T-helper 2 cell treated with Interferon-gamma antibody and Interleukin-4, amounts not matched to agents 100 ng/mL and 5 ng/mL, for 36 hours (primary cell): ENCODE data around the gene CCDC71L. TPM values are rescaled to one million over a fixed set of nuclear protein-coding genes. Genes with fewer than 3 reads are reported as not detected.
"Not testable (repeated sequence)": the region's sequence is repeated elsewhere in the genome, so short reads cannot be mapped to it uniquely, and the experiment has no call there.

ENCODE experiments used
- intact Hi-C: fragments of 100-400 bp; cut with micrococcal nuclease; formaldehyde crosslinking; loops from one replicate; pipeline ENCODE4 v1.15.1; 2023
- total RNA-seq: library from RNA; stranded (reverse); gene quantifications from 2 replicates; pipeline ENCODE4 v1.2.3, GENCODE V29; 2022

CCDC71L gene
- total RNA-seq, result 19.2 and 19.5 TPM in 2 replicates

DNA sequence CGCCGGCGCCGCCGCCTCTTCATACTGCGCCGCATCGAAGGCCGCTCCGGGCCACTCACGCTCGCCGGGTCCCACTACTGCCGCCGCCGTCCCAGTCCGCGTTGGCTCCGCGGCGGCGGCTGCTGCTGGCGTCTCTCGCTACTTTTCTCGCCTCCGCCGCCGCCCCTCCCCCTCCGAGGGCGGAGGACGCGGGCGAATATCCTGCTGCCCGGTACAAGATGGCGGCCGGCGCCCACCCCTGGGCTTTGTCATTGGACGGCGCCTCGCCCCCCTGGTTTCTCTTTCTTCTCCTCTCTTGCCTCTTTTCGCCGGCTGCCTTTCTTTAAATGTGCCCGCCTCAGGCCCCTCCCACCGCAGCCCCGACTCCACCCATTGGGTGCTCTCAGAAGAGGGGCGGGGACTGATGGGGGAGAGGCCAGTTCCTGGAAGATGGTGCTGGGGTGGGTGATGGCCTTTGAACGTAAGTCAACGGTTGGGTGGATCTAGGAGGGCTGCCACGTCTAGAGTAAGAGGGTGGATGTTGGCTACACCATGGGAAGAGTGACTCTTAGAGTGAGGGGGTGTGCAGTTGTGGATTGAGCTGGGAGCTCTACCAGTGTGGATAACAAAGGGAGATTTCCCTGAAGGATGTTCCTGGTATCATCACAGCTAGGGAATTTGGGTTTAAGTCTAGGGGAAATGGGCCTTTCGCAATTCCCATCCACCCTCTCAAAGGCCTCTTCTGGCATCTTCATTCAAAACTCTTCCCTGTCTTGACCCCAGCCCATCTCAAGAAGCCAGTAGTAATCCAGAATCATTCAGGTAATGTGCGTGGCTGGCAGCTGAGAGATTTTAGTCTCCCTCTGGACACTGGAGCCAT, at the start of gene CCDC71L:
Gene CCDC71L, minus strand, starts transcription at position 297 of the 859 bp plus-strand sequence. Its CDS starts 262 bp downstream, at position 35.
- intact Hi-C loops, result loop anchor here (1.0 to 5.0 kb wide), 13 partner anchors 18 to 1082 kb away; partner anchors contain the start of gene PIK3CG

DNA sequence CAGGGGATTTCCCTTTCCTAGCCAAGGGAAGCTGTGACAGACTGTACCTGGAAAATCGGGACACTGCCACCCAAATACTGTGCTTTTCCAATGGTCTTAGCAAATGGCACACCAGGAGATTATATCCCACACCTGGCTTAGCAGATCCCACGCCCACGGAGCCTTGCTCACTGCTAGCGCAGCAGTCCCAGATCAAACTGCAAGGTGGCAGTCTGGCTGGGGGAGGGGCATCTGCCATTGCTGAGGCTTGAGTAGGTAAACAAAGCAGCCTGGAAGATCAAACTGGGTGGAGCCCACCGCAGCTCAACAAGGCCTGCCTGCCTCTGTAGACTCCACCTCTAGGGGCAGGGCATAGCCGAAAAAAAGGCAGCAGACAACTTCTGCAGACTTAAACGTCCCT, 48.6 kb upstream of the CCDC71L start:
- intact Hi-C loops, result not testable (repeated sequence)

DNA sequence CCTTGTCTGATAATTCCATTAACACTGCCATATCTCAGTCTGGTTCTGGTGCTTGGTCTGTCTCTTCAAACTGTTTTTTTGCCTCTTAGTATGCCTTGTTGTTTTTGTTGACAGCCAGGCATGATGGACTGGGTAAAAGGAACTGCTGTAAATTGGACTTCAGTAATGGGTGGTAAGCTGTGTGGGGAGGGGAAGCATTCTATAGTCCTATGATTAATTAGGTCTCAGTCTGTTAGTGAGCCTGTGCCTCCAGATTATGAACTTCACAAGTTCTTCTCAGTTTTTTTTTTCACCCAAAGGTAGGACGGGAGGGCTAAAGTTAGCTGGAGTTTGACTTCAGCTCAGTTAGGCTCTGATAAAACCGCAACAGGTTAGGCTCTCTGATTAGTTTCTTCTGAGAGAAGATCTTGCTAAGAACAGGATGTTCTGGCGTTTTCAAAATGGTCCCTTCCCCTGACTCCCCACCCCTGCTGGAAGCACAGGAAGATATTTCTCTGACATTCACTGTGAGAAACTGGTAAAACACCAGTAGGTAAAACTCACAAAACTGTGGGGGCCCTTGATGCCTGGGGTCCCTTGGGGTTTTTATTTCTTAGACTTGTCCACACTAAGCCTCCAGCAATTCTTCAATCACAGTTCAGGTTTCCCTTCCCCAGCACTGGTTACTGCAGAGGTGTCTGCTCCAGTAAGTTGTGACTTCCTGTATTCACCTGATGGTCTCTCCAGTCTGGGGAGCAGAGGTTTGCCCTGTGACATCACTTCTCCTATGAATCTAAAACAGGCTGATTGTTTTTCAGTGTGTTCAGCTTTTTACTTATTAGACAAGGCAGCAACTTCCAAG, 43.3 kb upstream of the CCDC71L start:
- intact Hi-C loops, result no loop called here

GRCh38 chr7:106693677-106694353, 32.9 kb upstream of the CCDC71L start:
- intact Hi-C loops, result no loop called here

DNA sequence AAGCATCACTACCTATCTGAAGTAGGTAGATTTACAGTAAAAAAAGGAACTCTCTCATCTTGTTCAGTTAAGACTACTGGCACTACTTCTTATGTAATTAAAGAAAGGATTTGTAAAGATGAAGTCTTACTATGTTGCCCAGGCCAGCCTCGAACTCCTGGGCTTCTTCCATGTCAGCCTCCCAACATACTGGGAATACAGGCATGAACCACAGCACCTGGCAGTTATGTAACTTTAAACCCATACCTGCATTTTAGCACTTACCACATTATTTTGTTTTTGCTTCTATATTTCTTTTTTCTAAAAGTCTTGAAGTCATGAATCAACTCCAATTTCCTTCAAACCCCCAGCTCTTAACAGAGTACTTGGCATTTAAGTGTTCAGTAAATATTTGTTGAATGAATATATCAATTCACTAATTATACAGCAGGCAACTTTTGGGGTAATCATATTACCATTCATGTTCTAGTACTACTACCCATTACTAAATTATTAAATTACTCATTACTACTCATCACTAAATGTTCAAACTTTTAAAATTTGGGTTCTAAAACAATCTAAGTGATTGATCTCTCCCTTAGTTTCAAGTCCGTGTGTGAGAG, 31.6 kb upstream of the CCDC71L start:
- intact Hi-C loops, result no loop called here

DNA sequence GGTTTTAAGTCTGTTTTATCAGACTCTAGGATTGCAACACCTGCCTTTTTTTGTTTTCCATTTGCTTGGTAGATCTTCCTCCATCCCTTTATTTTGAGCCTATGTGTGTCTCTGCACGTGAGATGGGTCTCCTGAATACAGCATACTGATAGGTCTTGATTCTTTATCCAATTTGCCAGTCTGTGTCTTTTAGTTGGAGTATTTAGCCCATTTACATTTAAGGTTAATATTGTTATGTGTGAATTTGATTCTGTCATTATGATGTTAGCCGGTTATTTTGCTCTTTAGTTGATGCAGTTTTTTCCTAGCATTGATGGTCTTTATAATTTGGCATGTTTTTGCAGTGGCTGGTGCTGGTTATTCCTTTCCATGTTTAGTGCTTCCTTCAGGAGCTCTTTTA, 27.2 kb upstream of the CCDC71L start:
- intact Hi-C loops, result not testable (repeated sequence)

- intact Hi-C loops, result no loop called here
Observed at GRCh38 chr7:106683941-106684340, 23.0 kb upstream of the CCDC71L start.

- intact Hi-C loops, result no loop called here
Observed at GRCh38 chr7:106681815-106682495, 21.0 kb upstream of the CCDC71L start.

DNA sequence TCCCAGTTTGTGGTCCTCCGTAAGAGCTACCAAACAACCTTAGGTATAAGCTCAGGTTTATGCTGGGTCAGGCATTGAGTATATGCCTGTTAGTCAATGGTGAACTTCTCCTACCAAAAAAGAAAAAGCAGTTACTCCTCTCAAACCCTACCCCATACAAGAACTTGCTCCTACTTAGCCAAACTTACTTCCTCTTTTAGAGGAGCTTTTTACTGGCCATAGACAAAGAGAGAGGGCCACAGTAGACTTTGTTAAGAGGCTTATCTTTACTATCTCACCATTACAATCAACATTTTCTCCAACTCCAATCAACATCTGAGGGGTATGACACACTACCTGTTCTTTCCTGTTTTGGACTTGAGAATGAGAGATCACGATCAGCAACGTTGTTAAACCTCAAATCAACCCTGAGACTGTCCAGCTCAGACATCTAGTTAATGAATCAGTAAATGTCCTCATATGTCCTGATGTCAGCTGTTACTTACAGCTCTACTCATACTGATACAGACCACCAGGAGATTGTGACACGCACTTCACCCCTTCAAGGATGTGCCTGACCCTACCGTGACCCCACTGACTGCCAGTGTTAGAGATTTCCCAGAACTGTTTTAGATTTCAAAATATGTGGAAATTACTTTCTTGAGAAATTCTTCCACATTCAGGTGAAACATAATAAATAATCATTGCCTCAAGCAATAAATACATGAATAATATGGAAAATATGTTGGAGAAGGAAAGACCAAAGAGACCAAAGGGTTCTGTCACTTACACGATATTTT, 18.4 kb upstream of the CCDC71L start:
- intact Hi-C loops, result loop anchor here (2.0 to 5.0 kb wide), 2 partner anchors 19 to 38 kb away; partner anchors contain the start of gene CCDC71L

GRCh38 chr7:106678795-106679152, 17.8 kb upstream of the CCDC71L start:
- intact Hi-C loops, result loop anchor here (2.0 to 5.0 kb wide), 2 partner anchors 18 to 39 kb away; partner anchors contain the start of gene CCDC71L

DNA sequence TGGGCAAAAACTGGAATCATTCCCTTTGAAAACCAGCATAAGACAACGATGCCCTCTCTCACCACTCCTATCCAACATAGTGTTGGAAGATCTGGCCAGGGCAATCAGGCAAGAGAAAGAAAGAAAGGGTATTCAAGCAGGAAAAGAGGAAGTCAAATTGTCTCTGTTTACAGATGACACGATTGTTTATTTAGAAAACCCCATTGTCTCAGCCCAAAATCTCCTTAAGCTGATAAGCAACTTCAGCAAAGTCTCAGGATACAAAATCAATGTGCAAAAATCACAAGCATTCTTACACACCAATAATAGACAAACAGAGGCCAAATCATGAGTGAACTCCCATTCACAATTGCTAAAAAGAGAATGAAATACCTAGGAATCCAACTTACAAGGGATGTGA, 15.5 kb upstream of the CCDC71L start:
- intact Hi-C loops, result loop anchor here (5.0 kb wide), 1 partner anchor 41 kb away; no protein-coding TSS in a partner anchor

- intact Hi-C loops, result not testable (repeated sequence)
Observed at GRCh38 chr7:106673688-106674087, 12.7 kb upstream of the CCDC71L start.

DNA sequence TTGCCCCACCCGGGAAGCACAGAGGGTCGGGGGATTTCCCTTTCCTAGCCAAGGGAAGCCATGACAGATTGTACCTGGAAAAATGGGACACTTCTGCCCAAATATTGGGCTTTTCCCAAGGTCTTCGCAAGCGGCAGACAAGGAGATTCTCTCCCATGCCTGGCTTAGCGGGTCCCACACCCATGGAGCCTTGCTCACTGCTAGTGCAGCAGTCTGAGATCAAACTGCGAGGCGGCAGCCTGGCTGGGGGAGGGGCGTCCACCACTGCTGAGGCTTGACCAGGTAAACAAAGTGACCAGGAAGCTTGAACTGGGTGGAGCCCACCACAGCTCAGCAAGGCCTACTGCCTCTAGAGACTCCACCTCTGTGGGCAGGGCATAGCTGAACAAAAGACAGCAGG, 11.0 kb upstream of the CCDC71L start:
- intact Hi-C loops, result not testable (repeated sequence)

DNA sequence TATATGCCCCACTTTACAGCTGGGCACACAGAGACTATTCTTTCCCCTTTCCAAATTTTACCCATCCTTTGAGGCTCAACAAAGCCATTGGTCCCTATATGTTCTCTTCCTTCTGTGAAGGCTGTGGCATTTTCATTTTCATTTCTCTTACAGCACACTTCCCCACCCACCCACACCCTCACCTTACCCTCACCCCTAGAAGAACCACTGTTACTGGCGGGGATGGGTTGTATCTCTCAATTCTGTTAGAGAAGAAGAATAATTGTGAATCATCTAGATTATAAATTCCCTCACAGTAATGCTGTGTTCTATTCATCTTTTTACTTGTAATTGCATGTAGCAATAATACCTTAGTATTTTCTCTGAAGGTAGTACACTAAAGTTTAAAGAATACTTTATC, 10.2 kb upstream of the CCDC71L start:
- intact Hi-C loops, result no loop called here

GRCh38 chr7:106668861-106669524, 8.0 kb upstream of the CCDC71L start:
- intact Hi-C loops, result no loop called here

- intact Hi-C loops, result no loop called here
Observed at GRCh38 chr7:106666353-106666752, 5.4 kb upstream of the CCDC71L start.

GRCh38 chr7:106664343-106664742, 3.4 kb upstream of the CCDC71L start:
- intact Hi-C loops, result loop anchor here (5.0 kb wide), 2 partner anchors 142 to 592 kb away; no protein-coding TSS in a partner anchor

- intact Hi-C loops, result loop anchor here (1.0 to 5.0 kb wide), 10 partner anchors 19 to 1083 kb away; partner anchors contain the start of gene PIK3CG
Observed at GRCh38 chr7:106659963-106660861, 746 bp downstream of the CCDC71L start.
